ENCODE results near the gene SYT17.
"Not testable (repeated sequence)": the region's sequence is repeated elsewhere in the genome, so short reads cannot be mapped to it uniquely, and the experiment has no call there.

The SYT17 gene

DNA sequence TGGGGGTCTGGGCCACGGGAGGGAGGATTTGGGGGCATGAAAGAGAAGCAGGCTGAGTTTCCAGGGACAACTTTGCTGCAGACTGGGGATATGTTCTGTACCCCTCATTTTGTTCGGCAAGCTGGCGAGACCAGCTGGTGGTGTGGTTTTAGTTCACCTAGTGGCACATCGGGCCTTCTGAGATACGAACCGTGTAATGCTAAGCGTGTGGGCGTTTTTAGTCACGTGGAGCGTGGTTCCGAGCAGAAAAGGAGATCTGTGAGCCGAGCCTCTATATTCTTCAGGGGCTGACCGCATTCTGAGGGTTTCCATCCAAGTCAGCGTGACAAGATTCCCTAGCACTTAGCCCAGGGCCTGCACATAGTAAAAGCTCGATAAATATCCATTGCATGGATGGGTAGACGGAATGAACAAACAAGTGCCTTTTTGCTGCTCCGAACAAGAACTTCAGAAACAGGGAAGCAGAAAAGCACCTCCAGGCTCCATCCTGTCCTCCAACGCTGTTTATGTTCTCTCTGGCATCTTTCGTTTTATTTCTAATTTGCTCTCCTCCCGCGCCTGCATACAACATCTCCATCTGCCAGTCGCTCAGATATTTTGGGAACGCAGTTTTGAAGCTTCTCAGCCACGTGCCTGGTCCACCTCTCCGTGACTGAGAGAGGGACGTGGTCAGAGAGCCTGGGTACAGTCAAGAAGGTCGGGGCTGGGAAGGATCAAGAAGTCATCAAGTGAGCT lies 5.8 kb downstream of the SYT17 start:
- ATAC-seq (no peak), DNase-seq (no peak)

DNA sequence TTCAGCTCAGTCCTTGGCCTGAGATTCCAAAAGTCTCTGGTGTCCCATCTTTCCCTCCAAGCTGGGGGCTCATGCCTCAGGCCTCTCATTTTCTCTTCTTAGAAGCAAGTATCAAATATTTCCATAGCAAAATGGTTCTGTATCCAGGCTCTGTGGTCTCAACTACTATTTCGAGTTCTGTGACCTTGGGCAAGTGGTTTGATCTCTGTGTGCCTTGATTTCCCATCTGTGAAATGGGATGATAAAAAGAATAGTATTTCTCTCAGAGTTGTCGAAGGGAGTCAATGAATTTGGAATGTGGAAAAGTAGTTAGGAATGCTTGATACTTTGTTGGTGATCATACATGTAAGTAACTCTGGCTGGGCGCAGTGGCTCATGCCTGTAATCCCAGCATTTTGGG lies 6.4 kb downstream of the SYT17 start:
- ATAC-seq (no peak), DNase-seq (no peak)

DNA sequence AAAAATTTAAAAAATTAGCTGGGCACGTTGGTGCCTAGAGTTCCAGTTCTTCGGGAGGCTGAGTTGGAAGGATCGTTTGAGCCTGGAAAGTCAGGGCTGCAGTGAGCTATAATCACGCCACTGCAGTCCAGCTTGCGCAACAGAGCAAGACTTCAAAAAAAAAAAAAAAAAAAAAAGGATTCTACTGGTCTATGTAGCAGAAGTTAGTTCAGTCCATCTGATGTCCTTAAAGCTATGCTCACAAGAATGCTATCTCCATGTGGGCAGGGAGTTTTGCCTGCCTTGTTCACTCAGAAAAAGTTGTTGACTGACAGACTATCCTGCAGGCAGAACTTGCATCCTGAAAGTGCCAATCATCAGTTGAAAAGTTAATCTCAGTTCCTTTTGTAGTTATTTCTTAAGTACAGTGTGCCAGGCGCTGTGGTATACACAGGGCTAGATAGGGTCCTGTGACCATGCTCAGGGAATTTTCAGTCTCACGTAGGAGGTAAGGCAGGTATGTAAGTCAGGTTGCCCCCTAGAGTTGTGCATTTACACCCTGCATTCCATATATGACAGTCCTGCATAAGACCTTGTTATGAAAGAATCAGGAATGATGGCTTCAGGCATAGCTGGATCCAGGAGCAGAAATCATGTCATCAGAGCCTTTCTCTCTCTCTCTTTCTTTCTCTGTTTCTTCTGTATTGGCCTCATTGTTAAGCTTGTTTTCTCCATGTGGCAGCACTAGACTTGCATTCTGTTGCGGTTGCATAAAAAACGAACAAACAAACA lies 7.6 kb downstream of the SYT17 start:
- DNase-seq = no peak
- no peak for ATAC-seq

DNA sequence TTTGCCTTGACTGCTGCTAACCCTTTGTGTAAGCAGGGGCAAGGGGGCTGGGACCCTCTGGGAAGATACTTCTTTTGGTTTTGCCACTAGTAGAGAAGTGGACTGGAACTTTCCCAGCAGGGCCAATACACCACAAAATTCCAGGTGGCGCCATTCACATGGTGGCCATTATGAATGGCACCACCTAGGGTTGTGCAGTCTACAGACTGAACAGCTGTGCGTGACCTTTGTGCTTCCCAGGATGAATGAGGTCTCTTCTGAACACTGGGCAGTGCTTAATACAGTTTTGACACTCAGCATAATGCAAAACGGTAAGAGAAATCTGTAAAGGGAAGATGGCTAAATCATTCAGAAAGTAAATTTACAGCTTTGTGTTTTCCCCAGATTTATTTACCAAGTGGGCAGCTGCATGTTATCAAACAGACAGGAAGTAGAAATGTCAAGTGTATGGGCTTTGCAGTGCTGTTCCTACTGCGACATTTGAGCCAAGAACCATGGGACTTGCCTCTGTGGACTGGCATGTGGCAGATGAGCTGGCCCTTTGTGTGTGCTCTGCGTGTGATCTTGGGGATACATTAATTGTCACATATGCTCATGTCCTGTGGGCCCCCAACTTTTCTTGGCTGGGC lies 9.2 kb downstream of the SYT17 start:
- no peak for DNase-seq
- ATAC-seq = no peak

DNA sequence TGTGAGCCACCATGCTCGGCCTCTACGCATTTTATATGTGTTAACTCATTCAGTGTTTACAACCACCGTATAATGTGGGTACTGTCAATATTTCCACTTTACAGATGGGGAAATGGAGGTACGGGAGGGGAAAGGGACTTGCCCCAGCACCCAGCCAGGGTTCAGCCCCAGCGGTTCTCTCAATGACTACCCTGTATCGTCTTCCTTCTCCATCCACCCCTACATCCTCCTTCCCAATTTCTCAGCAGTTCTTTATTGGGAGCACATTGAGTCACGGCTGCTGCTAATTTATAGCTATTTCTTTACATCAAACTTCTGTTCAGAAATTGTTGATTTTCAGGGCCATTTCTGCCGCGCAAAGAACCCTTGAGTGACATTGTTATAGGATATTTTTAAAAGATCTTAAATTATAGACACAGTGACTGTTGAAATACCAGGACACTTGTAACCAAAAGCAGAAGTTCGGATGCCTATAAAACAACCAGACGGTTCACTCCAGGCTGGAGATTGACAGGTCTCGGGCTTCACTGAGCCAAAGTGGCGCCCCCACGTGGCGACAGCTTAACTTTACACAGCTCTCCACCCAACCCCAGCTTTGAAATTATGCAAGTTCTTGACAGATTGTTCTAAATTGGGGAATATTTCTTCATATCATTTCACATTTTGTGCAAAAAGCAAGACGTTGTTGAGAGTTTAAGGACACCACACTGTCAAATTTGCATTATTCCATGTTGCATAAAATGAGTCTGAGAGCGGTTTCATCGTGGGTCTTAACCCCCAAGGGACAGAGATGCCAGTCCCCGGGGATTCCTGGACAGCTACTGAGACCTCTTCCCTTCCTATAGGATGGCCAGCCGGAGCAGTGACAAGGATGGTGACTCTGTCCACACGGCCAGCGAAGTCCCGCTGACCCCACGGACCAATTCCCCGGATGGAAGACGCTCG lies 11.8 kb downstream of the SYT17 start:
- peak; percentile 57 for DNase-seq
- peak; percentile 49 for ATAC-seq

DNA sequence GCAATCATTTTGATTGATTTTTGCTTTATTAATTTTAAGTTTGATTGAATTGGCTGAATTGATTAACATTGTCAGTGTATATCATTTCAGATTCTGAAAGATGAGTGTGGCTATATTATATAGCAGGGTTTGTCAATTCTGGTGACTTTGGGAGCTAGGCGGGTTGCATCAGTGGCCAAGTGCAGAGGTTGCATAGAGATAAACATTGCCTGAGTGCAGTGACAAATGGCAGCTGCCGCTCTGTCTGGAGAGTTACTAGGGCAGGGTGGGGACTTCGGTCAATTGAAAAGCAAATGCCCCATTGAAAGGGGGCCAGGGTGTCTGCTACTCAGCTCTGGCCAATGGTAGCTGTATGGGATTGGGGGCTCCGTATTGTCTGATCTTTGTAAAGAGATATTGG lies 12.7 kb downstream of the SYT17 start:
- no peak for ATAC-seq
- no peak for DNase-seq

DNA sequence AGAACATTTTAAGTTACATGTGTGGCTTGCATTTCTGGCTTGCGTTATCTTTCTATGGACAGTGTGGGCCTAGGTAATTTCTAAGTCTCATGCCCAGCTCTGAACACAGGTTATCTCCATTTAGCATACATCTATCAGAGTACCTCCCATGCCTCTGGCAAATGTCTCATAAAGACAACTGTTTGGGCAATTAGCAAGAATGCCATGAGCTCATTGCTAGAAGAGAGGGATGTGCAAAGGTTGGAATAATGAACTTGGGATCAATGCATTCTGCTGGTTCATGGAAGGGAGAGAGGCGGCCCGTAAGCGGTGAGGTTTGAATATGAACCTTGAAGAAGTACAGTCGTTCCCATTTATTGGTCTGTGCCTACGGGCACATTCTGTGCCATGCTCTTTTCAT lies 14.4 kb downstream of the SYT17 start:
- no peak for DNase-seq
- ATAC-seq = no peak

DNA sequence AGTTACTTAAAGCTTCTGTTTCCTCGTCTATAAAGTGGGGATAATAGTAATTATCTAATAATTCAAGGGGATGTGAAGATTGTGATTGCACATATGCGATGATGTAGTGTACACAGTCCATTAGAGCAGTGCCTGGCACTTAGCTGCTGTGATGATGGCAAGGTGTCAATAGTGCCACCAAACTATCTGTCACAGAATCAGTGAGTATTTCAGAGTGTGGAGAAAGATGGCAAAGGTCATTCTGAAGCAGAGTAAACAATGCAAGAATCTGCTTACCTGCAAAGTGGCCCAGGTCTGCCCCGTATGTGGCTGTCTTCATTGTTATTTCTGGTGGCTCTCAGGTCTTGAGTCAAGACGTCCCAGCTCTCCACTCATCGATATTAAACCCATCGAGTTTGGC lies 15.1 kb downstream of the SYT17 start:
- ATAC-seq (no peak), DNase-seq (no peak)

DNA sequence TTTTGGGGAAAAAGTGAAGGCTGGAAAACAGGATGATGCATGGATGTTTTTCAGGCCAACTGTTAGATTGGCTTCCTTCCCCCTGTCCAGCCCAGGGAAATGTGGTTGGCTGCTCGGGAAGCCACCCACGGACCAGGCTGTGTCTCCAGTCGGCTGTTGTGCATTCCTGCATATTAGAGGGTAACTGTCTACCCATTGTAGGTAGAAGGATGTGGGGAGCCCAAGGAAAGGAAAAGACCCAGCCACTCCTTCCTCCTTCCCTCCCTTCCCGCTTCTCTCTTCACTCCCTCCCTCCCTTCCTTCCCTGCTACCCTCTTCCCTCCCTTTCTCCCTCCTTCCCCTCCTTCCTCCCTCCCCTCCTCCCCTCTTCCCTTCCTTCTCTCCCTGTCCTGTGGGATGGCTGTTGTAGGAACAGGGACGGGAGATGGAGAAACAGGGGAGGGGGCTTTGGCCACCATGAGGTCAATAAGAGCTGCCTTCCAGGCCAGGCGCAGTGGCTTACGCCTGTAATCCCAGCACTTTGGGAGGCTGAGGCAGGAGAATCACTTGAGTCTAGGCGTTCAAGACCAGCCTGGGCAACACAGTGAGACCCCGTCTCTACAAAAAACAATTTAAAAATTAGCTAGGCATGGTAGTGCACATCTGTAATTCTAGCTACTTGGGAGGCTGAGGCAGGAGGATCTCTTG lies 16.9 kb downstream of the SYT17 start:
- ATAC-seq = no peak
- no peak for DNase-seq

DNA sequence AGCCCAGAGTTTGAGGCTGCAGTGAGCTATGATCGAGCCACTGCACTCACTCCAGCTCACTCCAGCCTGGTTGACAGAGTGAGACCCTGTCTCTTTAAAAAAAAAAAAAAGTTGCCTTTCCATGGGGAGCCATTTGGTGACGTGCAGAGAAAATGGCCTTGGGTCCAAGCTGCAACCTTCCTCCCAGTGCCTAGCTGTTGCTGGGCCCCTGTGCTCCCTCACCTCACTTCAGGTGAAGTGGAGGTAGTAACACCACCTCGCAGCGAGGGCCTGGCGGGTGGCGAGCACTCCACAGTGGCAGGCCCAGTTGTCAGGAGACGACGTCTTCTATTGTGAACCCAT lies 17.4 kb downstream of the SYT17 start:
- no peak for DNase-seq
- ATAC-seq = no peak

DNA sequence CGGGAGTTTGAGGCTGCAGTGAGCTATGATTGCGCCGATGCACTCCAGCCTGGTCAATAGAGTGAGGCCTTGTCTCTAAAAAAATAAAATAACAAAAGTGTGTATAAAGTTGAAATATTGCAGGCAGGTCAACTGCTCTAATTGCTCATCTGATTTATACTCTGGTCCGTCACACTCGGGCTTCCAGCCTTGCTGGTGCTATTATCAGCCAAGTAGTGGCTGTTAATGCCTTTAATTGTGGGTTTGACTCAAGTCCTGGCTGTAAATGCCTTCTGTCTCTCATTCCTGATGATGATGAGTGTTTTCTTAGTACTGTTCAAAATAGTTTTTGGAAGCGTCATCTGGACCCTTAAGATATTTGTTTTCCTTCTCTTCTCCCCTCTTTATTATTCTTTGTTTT lies 18.4 kb downstream of the SYT17 start:
- DNase-seq (no peak), ATAC-seq (no peak)

DNA sequence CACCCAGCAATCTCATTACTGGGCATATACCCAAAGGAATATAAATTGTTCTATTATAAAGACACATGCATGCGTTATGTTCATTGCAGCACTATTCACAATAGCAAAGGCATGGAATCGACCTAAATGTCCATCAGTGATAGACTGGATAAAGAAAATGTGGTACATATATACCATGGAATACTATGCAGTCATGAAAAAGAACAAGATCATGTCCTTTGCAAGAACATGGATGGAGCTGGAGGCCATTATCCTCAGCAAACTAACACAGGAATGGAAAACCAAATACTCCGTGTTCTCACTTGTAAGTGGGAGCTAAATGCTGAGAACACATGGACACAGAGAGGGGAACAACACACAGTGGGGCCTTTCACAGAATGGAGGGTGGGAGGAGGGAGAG lies 19.9 kb downstream of the SYT17 start:
- not testable (repeated sequence) for ATAC-seq, DNase-seq

DNA sequence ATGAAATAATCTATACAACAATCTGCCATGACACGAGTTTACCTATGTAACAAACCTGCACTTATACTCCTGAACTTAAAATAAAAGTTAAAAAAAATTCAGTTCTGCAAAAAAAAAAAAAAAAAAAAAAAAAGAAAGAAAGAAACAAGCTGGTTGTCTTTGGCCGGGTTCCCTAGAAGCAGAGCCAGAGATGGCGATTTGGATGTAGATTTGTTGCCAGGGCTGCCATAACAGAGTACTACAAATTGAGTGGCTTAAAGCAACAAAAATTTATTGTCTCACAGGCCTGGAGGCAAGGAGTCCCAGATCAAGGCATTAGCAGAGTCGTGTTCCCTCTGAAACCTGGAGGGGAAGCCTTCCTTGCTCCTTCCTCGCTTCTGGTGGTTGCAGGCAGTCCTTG lies 20.4 kb downstream of the SYT17 start:
- no peak for ATAC-seq
- no peak for DNase-seq

DNA sequence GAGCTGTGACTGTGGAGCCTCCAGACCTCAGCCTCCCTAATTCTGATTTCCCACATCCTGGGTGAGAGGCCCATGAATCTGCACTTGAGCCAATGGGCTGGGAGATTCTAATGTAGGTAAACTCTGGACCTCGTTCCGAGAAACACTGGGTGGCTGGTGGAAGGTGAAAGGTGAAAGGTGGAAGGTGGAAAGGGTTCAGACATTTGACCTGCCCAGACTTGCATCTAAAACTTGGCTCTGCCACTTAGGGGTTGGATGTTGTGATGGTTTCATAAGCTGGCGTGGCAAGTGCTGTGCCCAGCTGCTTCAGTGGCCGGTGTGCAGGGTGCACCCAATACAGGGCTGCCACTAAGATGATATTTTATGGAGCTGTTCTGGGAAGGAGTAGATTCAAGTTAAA lies 24.8 kb downstream of the SYT17 start:
- ATAC-seq (no peak), DNase-seq (no peak)

DNA sequence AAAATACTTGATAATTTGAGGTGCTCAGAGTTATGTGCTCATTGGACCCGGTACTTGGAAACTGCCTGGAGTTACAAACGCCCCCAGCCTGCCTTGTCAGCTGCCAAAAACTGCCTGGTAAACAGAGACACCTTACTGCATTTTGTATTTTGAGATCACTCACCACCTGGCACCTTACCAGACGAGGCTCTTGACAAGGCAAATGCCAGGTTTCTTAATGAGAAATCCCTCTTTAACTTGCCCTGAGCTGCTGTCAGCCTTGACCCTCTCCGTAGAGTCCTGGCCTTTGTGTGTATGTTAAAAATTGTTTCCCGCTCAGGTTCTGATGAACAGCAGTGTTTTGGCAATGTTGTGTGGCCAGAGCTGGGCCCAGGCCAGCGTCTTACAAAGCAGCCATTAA lies 28.8 kb downstream of the SYT17 start:
- no peak for ATAC-seq
- no peak for DNase-seq

DNA sequence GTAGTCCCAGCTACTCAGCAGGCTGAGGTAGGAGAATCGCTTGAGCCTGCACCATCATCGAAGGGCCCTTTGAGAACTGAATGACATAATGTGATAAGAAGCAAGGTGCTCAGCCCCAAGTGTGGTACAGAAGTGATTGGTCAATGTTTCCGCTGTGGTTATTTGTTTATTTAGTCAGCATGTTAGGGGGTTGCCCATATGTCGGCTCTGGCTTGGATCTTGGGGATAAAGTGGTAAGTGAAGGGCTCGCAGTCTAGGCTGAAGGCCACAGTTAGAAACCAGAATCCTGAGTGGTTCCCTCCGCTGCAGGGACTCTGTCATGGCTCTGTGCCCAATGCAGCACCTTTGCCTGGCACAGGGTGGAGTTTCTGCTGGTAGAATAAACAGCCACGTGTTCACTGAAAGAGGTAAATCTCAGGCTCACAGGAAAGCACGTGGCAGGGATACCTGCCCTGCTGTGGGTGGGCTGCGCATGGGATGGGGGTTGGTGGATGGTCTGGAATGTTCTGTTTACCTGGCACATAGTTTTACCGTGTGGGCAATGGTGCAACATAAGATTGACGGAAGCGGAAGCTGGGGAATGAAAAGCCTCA lies 35.4 kb downstream of the SYT17 start:
- ATAC-seq (no peak), DNase-seq (no peak)

DNA sequence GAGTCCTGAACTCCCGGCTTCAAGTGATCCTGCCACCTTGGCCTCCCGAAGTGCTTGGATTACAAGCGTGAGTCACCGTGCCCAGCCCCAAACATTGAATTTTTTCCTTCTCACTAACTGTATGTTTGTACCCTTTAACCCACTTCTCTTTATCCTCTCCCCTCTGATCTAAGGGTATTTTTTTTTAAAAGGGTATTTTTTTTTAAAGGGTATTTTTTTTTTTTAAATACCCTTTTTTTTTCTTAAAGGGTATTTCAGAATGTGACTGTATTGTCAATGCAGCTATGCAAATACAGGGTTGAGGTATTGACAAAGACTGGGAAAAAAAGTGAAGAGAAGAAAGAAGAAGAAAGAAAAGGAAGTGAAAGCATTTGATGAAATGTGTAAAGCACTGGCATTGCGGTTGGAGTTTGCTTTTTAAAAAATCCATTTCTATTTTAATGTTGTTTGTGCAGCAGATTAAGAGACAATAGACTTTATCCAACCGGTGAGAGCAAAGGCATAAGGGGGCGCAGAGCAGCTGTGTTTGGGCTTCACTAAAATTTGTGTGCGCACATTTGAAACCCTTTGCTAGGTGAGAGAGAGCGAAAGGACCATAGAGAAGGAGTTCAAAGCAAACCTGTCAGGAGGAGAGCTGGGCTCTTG lies 42.4 kb downstream of the SYT17 start:
- DNase-seq (no peak), ATAC-seq (no peak)

DNA sequence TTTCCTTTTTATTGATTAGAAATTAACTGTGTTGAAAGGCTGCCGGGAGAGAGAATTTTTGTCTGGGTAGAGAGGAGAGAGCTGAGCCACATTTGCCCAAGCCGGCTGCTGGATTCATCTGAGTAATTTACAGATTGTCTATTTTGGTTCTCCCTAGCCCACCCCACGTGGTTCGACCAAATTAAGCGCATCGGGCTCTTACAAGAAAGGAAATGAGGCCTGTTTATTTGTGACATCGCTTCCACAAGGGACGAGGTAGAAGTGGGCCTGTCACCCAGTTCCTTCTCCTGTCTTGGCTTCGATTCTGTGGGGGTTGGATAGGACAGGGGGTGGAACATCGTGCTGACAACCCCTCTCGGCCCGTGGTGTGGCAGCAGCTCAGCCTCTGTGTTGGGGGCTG lies 42.9 kb downstream of the SYT17 start:
- DNase-seq (no peak), ATAC-seq (no peak)

DNA sequence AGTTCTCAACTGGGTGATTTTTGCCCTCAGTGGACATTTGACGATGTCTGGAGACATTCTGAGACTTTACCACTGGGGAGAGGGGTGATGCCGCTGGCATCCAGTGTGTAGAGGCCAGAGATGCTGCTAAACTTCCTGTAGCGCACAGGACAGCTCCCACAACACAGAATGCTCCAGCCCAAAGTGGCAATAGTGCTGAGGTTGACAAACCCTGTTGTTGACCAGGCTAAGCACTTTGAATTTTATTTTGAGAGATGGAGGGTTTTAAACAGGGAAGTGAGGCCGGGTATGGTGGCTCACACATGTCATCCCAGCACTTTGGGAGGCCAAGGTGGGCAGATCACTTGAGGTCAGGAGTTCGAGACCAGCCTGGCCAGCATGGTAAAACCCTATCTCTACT lies 44.0 kb downstream of the SYT17 start:
- DNase-seq (no peak), ATAC-seq (no peak)

DNA sequence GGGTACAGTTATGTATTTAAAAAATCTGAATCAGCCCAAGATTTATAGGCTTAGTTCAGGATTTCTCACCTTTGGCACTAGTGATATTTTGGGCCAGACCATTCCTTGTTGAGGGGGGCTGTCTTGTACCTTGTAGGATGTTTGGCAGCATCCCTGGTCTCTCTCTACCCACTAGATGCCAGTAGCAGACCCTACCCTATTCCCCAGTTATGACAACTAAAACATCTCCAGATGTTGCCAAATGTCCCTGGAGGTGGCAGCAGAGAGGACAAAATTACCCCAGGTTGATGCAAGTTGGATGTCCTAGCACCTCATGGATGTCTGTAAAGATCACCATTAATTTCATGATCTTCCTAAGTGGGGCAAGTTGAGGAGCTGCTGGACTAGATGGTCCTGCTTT lies 45.8 kb downstream of the SYT17 start:
- ATAC-seq = no peak
- no peak for DNase-seq

DNA sequence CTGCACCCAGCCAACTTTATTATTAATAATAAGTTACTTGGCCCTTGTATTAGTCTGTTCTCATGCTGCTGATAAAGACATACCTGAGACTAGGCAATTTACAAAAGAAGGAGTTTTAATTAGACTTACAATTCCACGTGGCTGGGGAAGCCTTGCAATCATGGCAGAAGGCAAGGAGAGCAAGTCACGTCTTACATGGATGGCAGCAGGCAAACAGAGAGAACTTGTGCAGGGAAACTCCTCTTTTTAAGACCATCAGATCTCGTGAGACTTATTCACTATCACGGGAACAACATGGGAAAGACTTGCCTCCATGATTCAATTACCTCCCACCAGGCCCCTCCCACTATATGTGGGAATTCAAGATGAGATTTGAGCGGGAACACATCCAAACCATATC lies 47.7 kb downstream of the SYT17 start:
- DNase-seq (no peak), ATAC-seq (no peak)

Data from stimulated activated naive CD8-positive, alpha-beta T cell treated with anti-CD3 and anti-CD28 coated beads, Interleukin-15, Interleukin-2, amounts not matched to agents 100 U/mL and 50 U/mL, for 24 hours (primary cell).